CD8-positive, alpha-beta memory T cell (primary cell): Measurements from ENCODE around the gene EPYC. TPM values are rescaled to one million over a fixed set of nuclear protein-coding genes. Genes with fewer than 3 reads are reported as not detected.

Experiments
- CTCF ChIA-PET: fragments of 350-600 bp; sonication (Branson Sonifier 250); formaldehyde crosslinking; loops from one replicate; lab custom pipeline; 2021; ENCODE audit warnings: antibody characterized with exemption; lab: Charles Lee
- POLR2A ChIA-PET: fragments of 350-600 bp; sonication (Branson Sonifier 250); formaldehyde crosslinking; loops from one replicate; lab custom pipeline; 2021; ENCODE audit warnings: antibody characterized with exemption; lab: Charles Lee
- DNase-seq, 5 donors: peaks; one replicate each; pipeline versions ENCODE4 v3.0.0 to v3.0.0-alpha.2; 2020 to 2022; ENCODE audit warnings: mixed read lengths in 1 of 5
- H3K27ac ChIP-seq: one replicate; pipeline ENCODE4 v1.7.0; 2013; ENCODE audit warnings: low read depth, mild to moderate bottlenecking, low read length, moderate library complexity
- H3K27me3 ChIP-seq: 2 replicates; pipeline ENCODE4 v1.7.0; 2013; ENCODE audit warnings: low read length, mild to moderate bottlenecking; ENCODE audit not compliant: insufficient read depth, poor library complexity, severe bottlenecking
- H3K36me3 ChIP-seq: 2 replicates; pipeline ENCODE4 v1.7.0; 2013; ENCODE audit warnings: mild to moderate bottlenecking, low read length, moderate library complexity; ENCODE audit not compliant: insufficient read depth
- H3K4me1 ChIP-seq: 2 replicates; pipeline ENCODE4 v1.7.0; 2013; ENCODE audit warnings: mild to moderate bottlenecking, low read length, moderate library complexity; ENCODE audit not compliant: insufficient read depth
- H3K4me3 ChIP-seq: 2 replicates; pipeline ENCODE4 v1.7.0; 2013; ENCODE audit warnings: mild to moderate bottlenecking, low read length
- H3K9me3 ChIP-seq: 2 replicates; pipeline ENCODE4 v1.7.0; 2013; ENCODE audit warnings: mild to moderate bottlenecking, low read length
- H3K27ac Mint-ChIP-seq, 8 donors: one replicate each; pipeline ENCODE4 v1.8.0; 2020 to 2021; ENCODE audit warnings: mixed read lengths in 8 of 8, mild to moderate bottlenecking in 6 of 8, inconsistent platforms in 3 of 8, moderate library complexity in 3 of 8
- H3K27me3 Mint-ChIP-seq, 2 donors: one replicate each; pipeline ENCODE4 v1.8.0; 2020 to 2021; ENCODE audit warnings: mixed read lengths in 2 of 2, mild to moderate bottlenecking in 1 of 2, moderate library complexity in 1 of 2
- H3K36me3 Mint-ChIP-seq, 3 donors: one replicate each; pipeline ENCODE4 v1.8.0; 2020 to 2021; ENCODE audit warnings: mixed read lengths in 3 of 3, inconsistent platforms in 1 of 3, mild to moderate bottlenecking in 1 of 3
- H3K4me1 Mint-ChIP-seq, 3 donors: one replicate each; pipeline ENCODE4 v1.8.0; 2020 to 2021; ENCODE audit warnings: mixed read lengths in 3 of 3, inconsistent platforms in 1 of 3, mild to moderate bottlenecking in 1 of 3
- H3K4me3 Mint-ChIP-seq, 7 donors: one replicate each; pipeline ENCODE4 v1.8.0; 2020 to 2021; ENCODE audit warnings: mixed read lengths in 7 of 7, mild to moderate bottlenecking in 6 of 7, moderate library complexity in 4 of 7, inconsistent platforms in 2 of 7
- H3K9me3 Mint-ChIP-seq, 5 donors: one replicate each; pipeline ENCODE4 v1.8.0; 2020 to 2022; ENCODE audit warnings: mixed read lengths in 5 of 5, mild to moderate bottlenecking in 3 of 5, moderate library complexity in 2 of 5, inconsistent platforms in 1 of 5
- polyA plus RNA-seq: library from polyadenylated mRNA; unstranded; fragments of 300-500 nt; fragmentation: Illumina TruSeq; gene quantifications from one replicate; pipeline ENCODE4 v1.2.3, GENCODE V29; 2021
- total RNA-seq, 2 experiments: library from RNA; stranded (reverse); gene quantifications; one replicate each; pipeline ENCODE4 v1.2.3, GENCODE V29; 2021

The EPYC gene
- total and polyA plus RNA-seq, 3 experiments from 2014 or later, result not detected

- no peak overlapping the region for H3K4me3 Mint-ChIP-seq
- no peaks in the 10 kb centered on the region for H3K4me1 Mint-ChIP-seq
- DNase-seq, result no peak
- no peak overlapping the region for H3K27ac Mint-ChIP-seq
- ChIA-PET POLR2A (no interaction called here), CTCF (no interaction called here)
- no peaks in the 10 kb centered on the region for H3K9me3 ChIP-seq
- H3K27me3 ChIP-seq, result no peaks in the 10 kb centered on the region
- H3K36me3 ChIP-seq, result no peaks in the 10 kb centered on the region
- H3K4me3 ChIP-seq, result no peak overlapping the region
- no peak overlapping the region for H3K27ac ChIP-seq
- H3K9me3 Mint-ChIP-seq, result peaks cover 5 to 16% (median 9%) of the 10 kb centered on the region in 5 donors
- H3K36me3 Mint-ChIP-seq, result no peaks in the 10 kb centered on the region
- H3K27me3 Mint-ChIP-seq, result peaks cover 3 to 11% of the 10 kb centered on the region in 2 donors
- no peaks in the 10 kb centered on the region for H3K4me1 ChIP-seq
These were observed 79.2 kb downstream of the EPYC start for GRCh38 chr12:90925562-90925961.

DNA sequence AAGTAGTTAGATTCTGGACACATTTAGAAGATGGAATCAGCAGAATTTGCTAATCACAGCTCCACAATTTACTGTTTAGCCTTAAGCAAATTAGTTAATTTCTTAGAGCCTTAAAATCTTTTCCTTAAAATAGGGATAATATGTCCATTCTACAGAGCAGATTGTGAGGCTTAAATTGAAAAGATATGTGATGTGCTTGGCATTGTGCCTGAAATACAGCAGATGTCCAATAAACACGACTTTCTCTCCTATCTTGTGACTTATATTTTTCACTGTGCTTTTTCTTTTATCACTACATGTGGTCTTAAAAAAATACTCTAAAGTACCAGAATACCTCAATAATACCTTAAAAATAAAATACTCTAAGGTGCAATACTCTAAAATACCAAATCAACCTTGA is 80.4 kb downstream of the EPYC start:
- no peak overlapping the region for H3K27ac Mint-ChIP-seq
- ChIA-PET CTCF (no interaction called here), POLR2A (no interaction called here)
- H3K36me3 Mint-ChIP-seq, result no peaks in the 10 kb centered on the region
- Histone ChIP-seq H3K9me3 (no peaks in the 10 kb centered on the region), H3K36me3 (no peaks in the 10 kb centered on the region), H3K4me1 (no peaks in the 10 kb centered on the region), H3K27ac (no peak overlapping the region), H3K4me3 (no peak overlapping the region), H3K27me3 (no peaks in the 10 kb centered on the region)
- DNase-seq, result no peak
- H3K4me1 Mint-ChIP-seq, result no peaks in the 10 kb centered on the region
- H3K9me3 Mint-ChIP-seq, result peaks cover 4 to 11% (median 8%) of the 10 kb centered on the region in 5 donors
- H3K27me3 Mint-ChIP-seq, result peaks cover 3 to 11% of the 10 kb centered on the region in 2 donors
- H3K4me3 Mint-ChIP-seq, result no peak overlapping the region

GRCh38 chr12:90922145-90922627 is 82.6 kb downstream of the EPYC start:
- Mint-ChIP-seq H3K27ac (no peak overlapping the region), H3K36me3 (no peaks in the 10 kb centered on the region), H3K4me3 (no peak overlapping the region), H3K27me3 (peaks cover 3 to 15% of the 10 kb centered on the region in 2 donors), H3K4me1 (no peaks in the 10 kb centered on the region), H3K9me3 (no peaks in the 10 kb centered on the region)
- Histone ChIP-seq H3K4me1 (no peaks in the 10 kb centered on the region), H3K4me3 (no peak overlapping the region), H3K9me3 (no peaks in the 10 kb centered on the region), H3K27ac (no peak overlapping the region), H3K27me3 (no peaks in the 10 kb centered on the region), H3K36me3 (no peaks in the 10 kb centered on the region)
- DNase-seq, result no peak
- POLR2A ChIA-PET, result no interaction called here
- CTCF ChIA-PET, result no interaction called here

DNA sequence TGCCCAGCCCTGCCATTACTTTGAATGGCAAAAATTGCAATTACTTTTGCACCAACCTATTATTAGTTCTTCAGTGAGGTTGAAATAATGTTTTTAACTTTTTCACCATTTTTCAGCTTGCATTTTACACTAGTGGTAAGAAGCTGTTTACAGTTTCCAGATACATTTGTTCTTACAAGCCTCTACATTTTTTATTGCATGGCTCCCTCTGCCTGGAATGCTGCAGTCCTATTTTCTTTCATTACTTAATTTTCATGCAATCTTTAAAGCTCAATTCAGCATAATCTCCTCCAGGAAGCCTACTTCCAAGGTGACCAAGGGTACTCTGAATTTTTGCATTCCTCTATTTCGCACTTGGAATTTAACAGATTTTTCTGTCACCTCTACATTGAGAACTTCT is 83.2 kb downstream of the EPYC start:
- CTCF ChIA-PET, result no interaction called here
- H3K4me3 ChIP-seq, result no peak overlapping the region
- no peaks in the 10 kb centered on the region for H3K36me3 ChIP-seq
- POLR2A ChIA-PET, result no interaction called here
- no peak overlapping the region for H3K4me3 Mint-ChIP-seq
- no peaks in the 10 kb centered on the region for H3K36me3 Mint-ChIP-seq
- peaks cover 3 to 15% of the 10 kb centered on the region in 2 donors for H3K27me3 Mint-ChIP-seq
- no peaks in the 10 kb centered on the region for H3K9me3 ChIP-seq
- H3K27me3 ChIP-seq, result no peaks in the 10 kb centered on the region
- H3K4me1 Mint-ChIP-seq, result no peaks in the 10 kb centered on the region
- H3K27ac Mint-ChIP-seq, result no peak overlapping the region
- no peak overlapping the region for H3K27ac ChIP-seq
- no peaks in the 10 kb centered on the region for H3K4me1 ChIP-seq
- no peak for DNase-seq
- no peaks in the 10 kb centered on the region for H3K9me3 Mint-ChIP-seq

DNA sequence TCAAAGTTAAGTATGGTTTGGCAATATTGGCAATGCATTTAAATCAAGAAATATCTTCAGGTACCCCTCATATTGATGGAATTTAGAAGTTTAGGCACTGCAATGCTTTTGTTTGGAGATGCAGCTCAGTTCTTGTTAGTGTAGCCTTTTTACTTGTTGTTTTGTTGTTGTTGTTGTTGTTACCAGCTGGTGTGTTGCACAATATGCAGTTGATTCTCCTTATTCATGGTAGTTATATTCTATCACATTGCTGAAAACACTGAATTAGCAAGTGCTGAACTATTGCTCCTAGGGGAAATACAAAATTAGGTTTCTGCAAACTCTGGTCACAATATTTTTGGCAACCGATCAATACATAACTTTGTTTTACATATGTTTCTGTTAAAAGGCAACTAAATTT is 84.5 kb downstream of the EPYC start:
- Mint-ChIP-seq H3K36me3 (no peaks in the 10 kb centered on the region), H3K4me1 (no peaks in the 10 kb centered on the region), H3K4me3 (no peak overlapping the region), H3K27ac (no peak overlapping the region), H3K27me3 (peaks cover 3 to 15% of the 10 kb centered on the region in 2 donors), H3K9me3 (no peaks in the 10 kb centered on the region)
- no peaks in the 10 kb centered on the region for H3K27me3 ChIP-seq
- DNase-seq, result no peak
- H3K4me3 ChIP-seq, result no peak overlapping the region
- no peaks in the 10 kb centered on the region for H3K36me3 ChIP-seq
- H3K4me1 ChIP-seq, result no peaks in the 10 kb centered on the region
- H3K27ac ChIP-seq, result no peak overlapping the region
- ChIA-PET POLR2A (no interaction called here), CTCF (no interaction called here)
- H3K9me3 ChIP-seq, result no peaks in the 10 kb centered on the region

DNA sequence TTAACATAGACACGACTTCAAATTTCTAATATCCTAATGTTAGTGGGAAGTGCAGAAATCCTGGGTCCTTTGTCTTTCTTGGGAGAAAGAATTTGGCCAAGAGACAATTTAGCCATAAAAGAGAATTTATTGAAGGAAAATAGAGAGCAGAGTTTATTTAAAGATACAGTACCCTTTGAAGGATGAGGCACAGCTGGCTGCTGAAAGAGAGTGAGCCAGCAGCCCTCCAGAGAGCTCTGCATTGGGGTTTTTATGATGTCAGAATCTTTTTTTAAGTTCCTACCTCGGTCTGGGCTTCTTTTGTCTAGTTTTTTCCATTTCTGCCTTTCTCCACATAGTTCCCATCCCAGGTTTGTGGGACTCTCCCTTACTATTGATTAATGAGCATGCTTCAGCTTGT is 87.3 kb downstream of the EPYC start:
- Histone ChIP-seq H3K27ac (no peak overlapping the region), H3K36me3 (no peaks in the 10 kb centered on the region), H3K4me3 (no peak overlapping the region), H3K27me3 (no peaks in the 10 kb centered on the region), H3K4me1 (no peaks in the 10 kb centered on the region), H3K9me3 (no peaks in the 10 kb centered on the region)
- peaks cover 0 to 8% of the 10 kb centered on the region in 2 donors for H3K27me3 Mint-ChIP-seq
- no peaks in the 10 kb centered on the region for H3K36me3 Mint-ChIP-seq
- CTCF ChIA-PET, result no interaction called here
- peaks cover 0 to 3% (median 0%) of the 10 kb centered on the region in 5 donors for H3K9me3 Mint-ChIP-seq
- POLR2A ChIA-PET, result no interaction called here
- no peak overlapping the region for H3K27ac Mint-ChIP-seq
- no peak overlapping the region for H3K4me3 Mint-ChIP-seq
- no peak for DNase-seq
- H3K4me1 Mint-ChIP-seq, result no peaks in the 10 kb centered on the region

DNA sequence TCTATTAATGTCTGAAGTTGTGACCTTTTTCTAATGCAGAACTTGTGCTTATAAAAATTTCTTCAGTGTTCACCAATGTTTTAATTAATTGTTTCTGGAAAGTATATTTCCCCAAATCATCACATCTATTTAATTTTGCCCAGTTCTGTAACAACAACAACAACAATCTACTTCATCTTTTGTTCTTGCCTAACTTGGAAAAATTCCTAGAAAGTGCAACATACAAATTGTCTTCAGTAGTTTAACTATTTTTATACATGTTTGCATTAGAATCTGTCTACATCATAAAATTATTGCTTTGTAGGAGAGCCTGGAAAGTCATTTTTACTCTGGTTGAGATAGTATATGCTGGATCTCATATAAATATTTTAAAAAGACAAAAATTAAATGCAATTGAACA is 88.3 kb downstream of the EPYC start:
- Histone ChIP-seq H3K9me3 (no peaks in the 10 kb centered on the region), H3K36me3 (no peaks in the 10 kb centered on the region), H3K27ac (no peak overlapping the region), H3K4me3 (no peak overlapping the region), H3K4me1 (no peaks in the 10 kb centered on the region), H3K27me3 (no peaks in the 10 kb centered on the region)
- POLR2A ChIA-PET, result no interaction called here
- Mint-ChIP-seq H3K9me3 (peaks cover 0 to 3% (median 0%) of the 10 kb centered on the region in 5 donors), H3K4me3 (no peak overlapping the region), H3K4me1 (no peaks in the 10 kb centered on the region), H3K27me3 (peaks cover 0 to 4% of the 10 kb centered on the region in 2 donors), H3K27ac (no peak overlapping the region), H3K36me3 (no peaks in the 10 kb centered on the region)
- CTCF ChIA-PET, result no interaction called here
- DNase-seq, result no peak

DNA sequence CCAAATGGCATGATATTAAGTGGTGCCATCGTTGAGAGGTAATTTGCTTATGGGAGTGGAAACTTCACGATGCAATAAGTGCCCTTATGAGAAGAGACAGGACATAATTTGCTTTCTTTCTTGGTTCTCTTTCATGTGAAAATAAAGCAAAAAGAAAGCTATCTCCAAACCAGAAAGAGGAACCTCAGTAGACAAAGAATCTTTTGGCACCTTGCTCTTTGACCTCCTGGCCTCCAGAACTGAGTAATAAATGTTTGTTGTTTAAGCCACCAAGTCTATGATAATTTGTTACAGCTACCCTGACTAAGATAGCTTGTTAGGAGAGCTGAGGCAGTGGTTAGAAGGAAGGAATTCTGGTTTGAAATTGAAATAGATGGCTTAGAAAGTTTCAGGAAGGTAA is 89.4 kb downstream of the EPYC start:
- Histone ChIP-seq H3K4me3 (no peak overlapping the region), H3K4me1 (no peaks in the 10 kb centered on the region), H3K36me3 (no peaks in the 10 kb centered on the region), H3K27me3 (no peaks in the 10 kb centered on the region), H3K9me3 (no peaks in the 10 kb centered on the region), H3K27ac (no peak overlapping the region)
- POLR2A ChIA-PET, result no interaction called here
- Mint-ChIP-seq H3K9me3 (peaks cover 0 to 3% (median 0%) of the 10 kb centered on the region in 5 donors), H3K27ac (no peak overlapping the region), H3K27me3 (peaks cover 0 to 4% of the 10 kb centered on the region in 2 donors), H3K36me3 (no peaks in the 10 kb centered on the region), H3K4me3 (no peak overlapping the region), H3K4me1 (no peaks in the 10 kb centered on the region)
- no peak for DNase-seq
- CTCF ChIA-PET, result no interaction called here
